Bronchial epithelial cell (primary cell): Measurements from ENCODE around the gene SETBP1. TPM values are rescaled to one million over a fixed set of nuclear protein-coding genes. Genes with fewer than 3 reads are reported as not detected.

ENCODE experiments used
- DNase-seq: peaks from one replicate; pipeline ENCODE4 v3.0.0-alpha.2; 2010; ENCODE audit warnings: low read depth
- FAIRE-seq: peaks from 2 replicates; lab custom pipeline; 2011; peaks lifted over from hg19 to GRCh38; lab: Jason Lieb, UNC
- H3K27me3 ChIP-seq: 2 replicates; pipeline ENCODE4 v1.5.1; 2011; ENCODE audit warnings: low read length; ENCODE audit not compliant: control insufficient read depth, insufficient read depth
- H3K36me3 ChIP-seq: 2 replicates; pipeline ENCODE4 v1.5.1; 2011; ENCODE audit warnings: low read length; ENCODE audit not compliant: control insufficient read depth, insufficient read depth
- H3K4me3 ChIP-seq: 2 replicates; pipeline ENCODE4 v1.5.1; 2011; ENCODE audit warnings: mild to moderate bottlenecking, low read depth, low read length, control low read depth
- total RNA-seq: library from RNA; depleted of rRNA; stranded (reverse); fragments of >200 nt; gene quantifications from 2 replicates; pipeline ENCODE4 v1.2.1, GENCODE V29; 2014
- TF ChIP-seq, protein P1 (sequence below): IDR thresholded peaks from 2 replicates; pipeline ENCODE4 v1.5.1; 2011; ENCODE audit warnings: mild to moderate bottlenecking, moderate library complexity, low read length, control low read depth, inconsistent platforms; ENCODE audit not compliant: insufficient read depth, severe bottlenecking

Gene SETBP1
- total RNA-seq, 1 donor from 2014 or later: 1.8 TPM

DNA sequence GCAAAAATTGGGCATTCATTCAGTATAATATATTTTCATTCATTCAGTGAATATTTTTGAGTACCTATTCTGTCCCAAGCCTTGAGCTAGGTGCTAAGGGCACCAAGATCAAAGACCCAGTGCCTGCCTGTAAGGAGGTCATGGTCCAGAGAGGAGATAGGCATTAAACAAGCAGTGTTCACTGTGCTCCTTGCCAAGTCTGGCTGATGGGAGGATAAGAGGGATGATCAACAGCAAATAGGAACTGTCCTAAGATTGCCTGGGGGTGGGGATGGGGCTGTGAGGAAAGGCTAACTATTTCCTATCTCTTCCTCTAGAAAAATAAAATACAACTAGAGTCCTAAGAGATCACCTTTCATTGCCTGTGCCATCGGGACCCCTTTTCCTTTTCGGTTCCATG lies 60.4 kb downstream of the SETBP1 start:
- no peak for DNase-seq
- FAIRE-seq: no peak
- Histone ChIP-seq H3K36me3 (no peaks in the 10 kb centered on the region), H3K27me3 (no peaks in the 10 kb centered on the region), H3K4me3 (no peak overlapping the region)
- TF ChIP-seq, protein P1, sequence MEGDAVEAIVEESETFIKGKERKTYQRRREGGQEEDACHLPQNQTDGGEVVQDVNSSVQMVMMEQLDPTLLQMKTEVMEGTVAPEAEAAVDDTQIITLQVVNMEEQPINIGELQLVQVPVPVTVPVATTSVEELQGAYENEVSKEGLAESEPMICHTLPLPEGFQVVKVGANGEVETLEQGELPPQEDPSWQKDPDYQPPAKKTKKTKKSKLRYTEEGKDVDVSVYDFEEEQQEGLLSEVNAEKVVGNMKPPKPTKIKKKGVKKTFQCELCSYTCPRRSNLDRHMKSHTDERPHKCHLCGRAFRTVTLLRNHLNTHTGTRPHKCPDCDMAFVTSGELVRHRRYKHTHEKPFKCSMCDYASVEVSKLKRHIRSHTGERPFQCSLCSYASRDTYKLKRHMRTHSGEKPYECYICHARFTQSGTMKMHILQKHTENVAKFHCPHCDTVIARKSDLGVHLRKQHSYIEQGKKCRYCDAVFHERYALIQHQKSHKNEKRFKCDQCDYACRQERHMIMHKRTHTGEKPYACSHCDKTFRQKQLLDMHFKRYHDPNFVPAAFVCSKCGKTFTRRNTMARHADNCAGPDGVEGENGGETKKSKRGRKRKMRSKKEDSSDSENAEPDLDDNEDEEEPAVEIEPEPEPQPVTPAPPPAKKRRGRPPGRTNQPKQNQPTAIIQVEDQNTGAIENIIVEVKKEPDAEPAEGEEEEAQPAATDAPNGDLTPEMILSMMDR: no peak

DNA sequence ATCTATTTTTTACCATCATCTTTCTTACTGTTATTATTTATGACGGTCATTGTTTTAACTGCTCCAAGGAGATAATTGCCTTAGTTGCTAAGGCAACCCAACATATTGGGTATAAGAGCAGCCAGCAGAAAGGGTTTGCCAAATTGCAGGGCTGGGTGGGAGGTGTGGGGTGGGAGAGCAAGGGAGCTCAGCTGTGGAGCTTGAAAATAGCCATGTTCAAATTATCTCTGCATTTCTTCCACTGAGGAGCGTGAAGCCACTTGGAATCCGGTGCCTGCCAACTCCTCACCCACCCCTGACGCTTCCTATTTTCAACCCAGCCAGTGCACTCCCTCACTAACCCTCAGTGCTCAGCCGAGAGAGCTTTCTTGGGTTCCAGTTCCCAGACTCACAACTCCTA lies 60.8 kb downstream of the SETBP1 start:
- no peaks in the 10 kb centered on the region for H3K27me3 ChIP-seq
- TF ChIP-seq, protein P1: no peak
- no peaks in the 10 kb centered on the region for H3K36me3 ChIP-seq
- no peak overlapping the region for H3K4me3 ChIP-seq
- DNase-seq: no peak
- FAIRE-seq: no peak

DNA sequence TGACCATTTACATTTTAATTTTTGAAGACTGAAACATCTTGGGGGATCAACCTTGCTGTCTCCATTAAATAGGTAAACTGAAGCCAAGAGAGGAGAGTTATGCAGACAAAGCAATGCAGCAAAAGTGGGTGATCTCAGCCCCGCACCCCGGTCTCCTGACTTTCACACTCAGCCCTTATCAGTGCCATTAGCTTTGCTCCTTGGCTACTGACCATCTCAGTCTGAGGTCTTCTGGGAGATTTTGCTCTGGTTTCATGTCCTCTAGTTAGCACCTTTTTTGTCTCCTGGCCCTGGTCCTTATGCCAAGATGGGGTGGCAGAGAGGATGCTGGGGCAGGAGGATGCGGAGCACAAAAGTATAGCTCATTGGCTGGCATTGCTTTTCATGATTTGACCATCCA lies 61.4 kb downstream of the SETBP1 start:
- Histone ChIP-seq H3K4me3 (no peak overlapping the region), H3K36me3 (no peaks in the 10 kb centered on the region), H3K27me3 (no peaks in the 10 kb centered on the region)
- FAIRE-seq (no peak), DNase-seq (no peak)
- TF ChIP-seq, protein P1: no peak

DNA sequence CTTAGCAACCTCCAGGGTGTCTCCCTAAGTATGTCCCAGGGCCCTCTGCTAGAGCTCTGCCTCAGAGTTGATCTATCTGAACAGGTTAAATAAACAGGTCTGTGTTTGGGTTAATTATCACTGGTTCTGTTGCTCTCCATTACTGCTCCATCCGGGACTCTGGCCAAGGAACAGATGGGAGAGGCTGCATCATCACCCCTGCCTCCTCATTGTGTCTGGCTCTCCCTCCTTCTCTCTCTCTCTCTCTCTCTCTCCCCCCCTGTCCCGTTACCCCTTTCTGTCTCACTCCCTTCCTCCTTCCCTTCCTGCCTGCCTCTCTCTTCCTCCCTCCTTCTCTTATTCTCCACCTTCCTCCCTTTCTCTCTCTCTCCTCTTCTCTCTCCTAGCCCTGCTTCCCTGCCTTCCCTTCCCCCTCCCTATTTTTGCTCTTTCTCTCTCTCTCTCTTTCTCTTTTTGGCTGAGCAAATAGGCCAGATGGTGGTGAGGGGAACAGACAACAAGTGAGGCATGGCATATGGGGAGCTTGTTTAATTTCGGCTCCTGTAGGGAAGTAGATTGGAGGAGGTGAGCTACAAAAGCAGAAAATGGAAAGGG lies 62.1 kb downstream of the SETBP1 start:
- FAIRE-seq (no peak), DNase-seq (no peak)
- Histone ChIP-seq H3K36me3 (no peaks in the 10 kb centered on the region), H3K4me3 (no peak overlapping the region), H3K27me3 (no peaks in the 10 kb centered on the region)
- TF ChIP-seq, protein P1: no peak

DNA sequence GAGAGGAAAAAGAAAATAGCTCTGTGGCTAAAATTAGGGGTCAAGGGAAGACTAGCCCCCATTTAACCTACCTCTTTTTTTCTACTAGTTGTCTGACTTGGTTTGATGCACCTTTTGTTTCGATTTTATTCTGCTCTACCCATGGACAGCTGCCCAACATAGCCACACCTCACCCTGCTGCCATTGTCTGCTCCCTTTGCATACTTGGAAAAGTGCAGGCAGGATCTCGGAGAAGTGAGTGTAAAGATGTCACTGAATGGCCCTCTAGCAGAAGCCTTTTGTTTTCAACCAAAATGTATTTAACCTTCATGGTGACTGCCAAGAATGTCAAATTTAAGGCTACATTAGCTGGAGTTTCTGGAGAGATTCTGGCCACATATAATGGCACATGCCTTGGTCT lies 62.9 kb downstream of the SETBP1 start:
- TF ChIP-seq, protein P1: no peak
- no peaks in the 10 kb centered on the region for H3K36me3 ChIP-seq
- no peak for FAIRE-seq
- no peak for DNase-seq
- no peak overlapping the region for H3K4me3 ChIP-seq
- no peaks in the 10 kb centered on the region for H3K27me3 ChIP-seq
